ENCODE measurements around the gene MRPS33. TPM values are rescaled to one million over a fixed set of nuclear protein-coding genes. Genes with fewer than 3 reads are reported as not detected.
"Not testable (repeated sequence)": the region's sequence is repeated elsewhere in the genome, so short reads cannot be mapped to it uniquely, and the experiment has no call there.

Gene MRPS33
- total RNA-seq, 1 donor = 9.4 TPM

GRCh38 chr7:140956997-140957396 lies 57.8 kb downstream of the MRPS33 start:
- DNase-seq (ENCODE audit: low read depth in 2 of 3, low spot score in 2 of 3) = not testable (repeated sequence)

Small RNA genes lying within 50 kb of the gene (small RNA-seq; reads per million reads assigned to genes)
- gene RNU4-74P = not detected

Other genes with a start within 250 kb of the MRPS33 start
- gene BRAF, start 90.0 kb downstream of the MRPS33 start, total RNA-seq = 26.7 TPM
- gene TMEM178B, start 59.1 kb upstream of the MRPS33 start, total RNA-seq = under 0.01 TPM

All from hematopoietic multipotent progenitor cell (in vitro differentiated cells).